GM19372 (cell line): ENCODE measurements around the gene ABCG1.
"Not testable (repeated sequence)": the region's sequence is repeated elsewhere in the genome, so short reads cannot be mapped to it uniquely, and the experiment has no call there.

ENCODE experiments used
- ATAC-seq: cut with Tn5 transposase; IDR thresholded peaks from one replicate; pipeline ENCODE4 v1.9.1; 2021; ENCODE audit warnings: mild to moderate bottlenecking, low read depth, moderate library complexity; ENCODE audit not compliant: unreplicated experiment

The ABCG1 gene

DNA sequence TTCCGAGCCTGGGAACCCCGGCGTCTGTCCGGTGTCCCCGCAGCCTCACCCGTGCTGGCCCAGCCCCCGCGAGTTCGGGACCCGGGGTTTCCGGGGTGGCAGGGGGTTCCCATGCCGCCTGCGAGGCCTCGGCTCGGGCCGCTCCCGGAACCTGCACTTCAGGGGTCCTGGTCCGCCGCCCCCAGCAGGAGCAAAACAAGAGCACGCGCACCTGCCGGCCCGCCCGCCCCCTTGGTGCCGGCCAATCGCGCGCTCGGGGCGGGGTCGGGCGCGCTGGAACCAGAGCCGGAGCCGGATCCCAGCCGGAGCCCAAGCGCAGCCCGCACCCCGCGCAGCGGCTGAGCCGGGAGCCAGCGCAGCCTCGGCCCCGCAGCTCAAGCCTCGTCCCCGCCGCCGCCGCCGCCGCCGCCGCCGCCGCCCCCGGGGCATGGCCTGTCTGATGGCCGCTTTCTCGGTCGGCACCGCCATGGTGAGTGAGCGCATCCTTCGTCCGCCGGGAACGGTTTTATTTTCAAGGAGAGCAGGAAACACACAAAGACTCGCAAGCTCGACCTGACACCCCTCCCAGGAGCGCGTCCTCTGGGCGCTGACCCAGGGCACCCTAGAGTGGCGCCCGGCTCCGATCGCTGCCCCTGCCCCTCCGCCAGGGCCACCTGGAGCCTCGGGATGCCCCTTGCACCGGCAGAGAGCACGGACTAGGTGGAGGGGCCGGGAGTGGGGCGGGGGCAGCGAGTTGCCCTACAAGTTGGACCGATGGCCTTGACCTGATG is at the start of gene ABCG1:
Gene ABCG1 (plus strand): TSS at position 305 of the 770 bp plus-strand sequence. CDS start 123 bp downstream, at position 428.
- ATAC-seq = no peak

DNA sequence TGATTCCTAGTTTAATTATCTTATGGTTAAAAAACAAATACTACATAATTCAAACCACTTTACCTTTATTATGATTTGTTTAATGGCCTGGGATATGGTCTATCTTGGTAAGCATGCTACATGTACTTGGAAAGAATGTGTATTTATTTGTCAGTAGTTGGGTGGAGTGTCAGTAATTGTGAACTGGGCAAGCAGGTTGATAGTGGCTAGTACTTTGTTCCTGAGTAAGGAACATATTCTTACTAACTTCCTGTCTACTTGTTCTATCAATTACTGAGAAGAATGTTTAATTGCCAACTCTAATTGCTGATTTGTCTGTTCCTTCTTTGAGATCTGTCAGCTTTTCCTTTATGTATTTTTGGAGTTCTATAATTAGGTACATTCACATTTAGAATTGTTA is 49.2 kb upstream of the ABCG1 start:
- ATAC-seq = no peak

DNA sequence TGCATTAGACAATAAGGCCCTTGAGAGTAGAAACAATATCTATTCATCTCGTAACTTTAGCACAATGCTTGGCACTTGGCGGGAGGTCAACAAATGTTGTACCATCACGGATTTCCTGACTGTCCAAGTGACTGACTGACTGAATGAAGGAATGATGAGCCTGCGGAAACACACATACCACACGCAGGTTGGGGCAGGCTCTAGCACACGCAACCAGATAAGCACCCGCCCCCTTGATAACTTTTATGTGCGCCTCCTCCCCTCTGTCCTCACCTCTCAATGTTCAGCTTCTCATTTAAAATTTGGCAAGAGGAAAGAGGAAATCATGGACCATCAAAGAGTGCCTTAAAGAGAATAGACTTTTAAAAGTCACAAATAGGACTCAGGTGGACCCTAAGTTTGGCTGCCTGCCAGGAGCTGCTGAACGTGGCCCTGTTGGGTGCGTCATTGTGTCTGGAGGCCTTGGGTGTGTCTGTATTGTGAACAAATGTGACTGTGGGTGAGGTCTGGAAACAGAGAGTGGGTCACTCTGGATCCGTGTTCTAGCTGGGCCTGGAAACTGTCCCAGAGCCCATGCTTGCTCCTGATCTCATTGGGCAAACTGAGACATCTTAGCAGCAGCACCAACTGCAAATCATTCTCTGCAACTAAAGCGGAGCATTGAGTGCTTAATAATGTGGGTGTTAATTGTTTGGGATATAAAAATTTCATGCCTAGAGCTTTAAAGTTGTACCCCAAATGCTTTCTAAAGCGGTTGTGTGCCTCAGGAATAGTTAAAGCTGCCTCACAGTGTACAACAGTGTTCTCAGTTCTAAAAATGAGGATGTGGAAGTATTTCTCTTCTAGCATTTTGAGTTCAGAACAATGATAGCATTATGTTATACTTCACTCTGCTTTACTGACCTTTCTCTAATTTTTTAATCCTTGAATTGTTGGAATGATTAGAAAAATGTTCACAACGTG is 47.6 kb upstream of the ABCG1 start:
- no peak for ATAC-seq

DNA sequence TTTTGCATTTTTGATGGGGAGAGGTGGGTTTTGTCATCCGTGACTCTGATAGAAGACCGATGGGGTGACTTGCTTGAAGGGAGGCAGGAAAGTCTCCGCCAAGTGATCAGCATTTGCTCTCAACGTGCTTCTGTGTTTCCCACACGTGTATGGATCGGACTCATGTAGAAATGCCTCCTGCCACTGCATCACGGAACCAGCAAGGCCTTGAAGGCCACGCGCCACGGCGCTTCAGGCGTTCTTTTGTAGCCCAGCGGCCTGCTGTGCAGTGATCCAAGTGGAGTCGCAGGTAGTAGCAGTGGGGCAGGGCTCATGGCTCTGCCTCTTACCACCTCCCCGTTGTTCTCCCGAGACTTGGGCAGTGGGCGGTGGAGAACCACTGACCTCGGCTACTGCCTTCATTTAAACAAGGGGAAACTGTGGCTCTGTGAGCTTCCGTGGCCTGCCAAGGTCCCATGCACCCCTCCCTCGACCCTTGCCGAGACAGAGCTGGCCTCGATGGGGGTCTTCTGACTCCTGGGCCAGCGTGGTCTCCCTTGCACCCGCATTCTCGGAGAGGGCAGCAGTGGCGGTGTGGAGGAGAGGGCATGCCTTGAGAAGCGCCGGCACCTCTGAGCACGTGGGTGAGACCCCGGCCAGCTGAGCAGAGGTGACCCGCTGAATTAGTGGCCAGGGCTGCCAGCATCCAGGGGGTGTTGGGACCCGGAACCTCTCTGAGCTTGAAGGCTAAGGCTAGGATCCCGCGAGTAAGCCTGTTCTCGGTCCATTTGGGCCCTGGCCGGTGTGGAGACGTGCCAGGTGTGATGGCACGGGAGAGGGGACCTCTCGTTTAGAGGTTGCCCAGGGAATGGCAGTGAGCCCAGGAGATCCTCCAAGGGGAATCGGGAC is 46.1 kb upstream of the ABCG1 start:
- ATAC-seq = no peak

DNA sequence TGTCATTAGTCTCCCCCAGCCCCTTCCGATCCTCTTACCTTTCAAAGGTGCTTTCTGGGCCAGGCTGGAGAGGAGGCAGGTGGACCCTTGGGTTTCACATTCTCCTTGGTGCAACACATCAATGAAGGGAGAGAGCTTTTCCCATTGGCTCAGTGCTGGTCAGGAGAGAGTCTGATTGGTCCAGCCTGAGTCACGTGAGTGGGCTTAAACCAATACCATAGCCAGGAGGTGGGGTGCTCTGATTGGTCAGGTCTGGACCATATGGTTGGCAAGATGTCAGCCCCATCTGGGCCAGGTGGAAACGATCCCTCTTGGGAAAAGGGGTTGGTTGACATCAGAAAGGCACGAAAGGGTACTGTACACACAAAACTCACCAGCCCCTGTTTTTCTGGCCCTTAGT is 44.8 kb upstream of the ABCG1 start:
- ATAC-seq = no peak

DNA sequence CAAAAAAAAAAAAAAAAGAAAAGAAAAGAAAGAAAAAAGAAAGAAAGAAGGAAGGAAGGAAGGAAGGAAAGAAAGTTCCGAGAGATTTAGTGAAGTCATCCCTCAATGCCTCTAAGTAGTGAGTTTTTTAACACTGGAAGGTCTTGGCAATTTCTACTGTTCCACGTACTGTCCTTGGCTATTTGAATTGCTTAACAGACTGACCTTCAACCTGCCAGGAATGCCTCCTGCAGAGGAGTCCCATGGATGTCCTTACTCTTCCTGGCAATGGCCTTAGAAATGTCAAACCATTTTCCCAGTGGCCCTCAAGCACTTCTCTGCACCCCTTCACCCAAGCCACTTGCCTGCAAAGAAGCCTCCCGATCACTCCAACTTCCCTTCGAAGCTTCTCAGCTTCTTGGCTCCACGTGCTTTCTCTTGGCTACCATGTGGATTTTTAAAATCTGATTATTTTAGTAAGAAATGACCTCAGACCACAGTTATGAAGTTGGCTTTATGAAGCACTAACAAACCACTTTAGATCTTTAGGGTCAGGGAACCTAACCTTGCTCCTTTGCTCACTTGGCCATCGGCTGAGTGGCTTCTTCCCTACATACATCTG is 43.7 kb upstream of the ABCG1 start:
- ATAC-seq = no peak

DNA sequence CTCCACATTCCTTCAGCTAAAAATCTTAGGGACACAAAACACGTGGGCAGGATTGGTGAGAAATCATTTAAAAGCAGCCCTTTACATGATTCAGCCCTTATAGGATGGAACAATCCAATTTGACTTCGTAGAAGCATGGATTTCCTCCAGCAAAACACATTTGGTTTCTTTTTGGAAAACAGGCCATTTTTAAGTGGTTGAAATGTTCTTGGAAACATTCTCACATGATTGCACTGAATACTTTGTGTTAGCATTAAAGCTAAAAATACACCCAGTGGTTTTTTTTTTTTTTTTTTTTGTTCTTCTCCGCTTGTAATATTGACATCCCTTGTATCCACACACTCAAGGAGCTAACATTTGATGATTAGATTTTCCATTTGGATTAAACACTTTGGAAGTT is 42.1 kb upstream of the ABCG1 start:
- no peak for ATAC-seq

DNA sequence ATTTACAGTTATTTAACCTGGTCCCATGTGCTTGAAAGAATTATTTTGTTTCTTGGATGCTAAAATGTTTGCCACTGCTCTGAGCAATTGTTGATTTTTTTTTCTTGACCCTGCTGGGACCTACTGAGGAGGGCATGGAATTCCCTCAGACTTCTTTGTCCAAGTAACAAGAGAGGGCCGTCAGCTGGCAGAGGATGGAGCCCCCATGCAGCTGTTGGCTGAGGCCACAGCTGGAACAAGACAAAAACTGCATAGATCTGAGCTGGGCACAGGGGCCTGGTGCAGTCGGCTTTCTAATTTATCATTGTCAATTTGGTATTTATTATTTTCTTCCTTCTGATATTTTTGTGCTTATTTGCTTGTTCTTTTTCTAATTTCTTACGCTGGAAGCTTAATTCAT is 39.6 kb upstream of the ABCG1 start:
- no peak for ATAC-seq

DNA sequence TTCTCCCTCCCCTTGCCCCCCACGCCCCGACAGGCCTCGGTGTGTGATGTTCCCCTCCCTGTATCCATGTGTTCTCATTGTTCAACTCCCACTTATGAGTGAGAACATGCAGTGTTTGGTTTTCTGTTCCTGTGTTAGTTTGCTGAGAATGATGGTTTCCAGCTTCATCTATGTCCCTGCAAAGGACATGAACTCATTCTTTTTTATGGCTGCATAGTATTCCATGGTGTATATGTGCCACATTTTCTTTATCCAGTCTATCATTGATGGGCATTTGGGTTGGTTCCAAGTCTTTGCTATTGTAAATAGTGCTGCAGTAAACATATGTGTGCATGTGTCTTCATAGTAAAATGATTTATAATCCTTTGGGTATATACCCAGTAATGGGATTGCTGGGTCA is 38.9 kb upstream of the ABCG1 start:
- ATAC-seq = not testable (repeated sequence)

DNA sequence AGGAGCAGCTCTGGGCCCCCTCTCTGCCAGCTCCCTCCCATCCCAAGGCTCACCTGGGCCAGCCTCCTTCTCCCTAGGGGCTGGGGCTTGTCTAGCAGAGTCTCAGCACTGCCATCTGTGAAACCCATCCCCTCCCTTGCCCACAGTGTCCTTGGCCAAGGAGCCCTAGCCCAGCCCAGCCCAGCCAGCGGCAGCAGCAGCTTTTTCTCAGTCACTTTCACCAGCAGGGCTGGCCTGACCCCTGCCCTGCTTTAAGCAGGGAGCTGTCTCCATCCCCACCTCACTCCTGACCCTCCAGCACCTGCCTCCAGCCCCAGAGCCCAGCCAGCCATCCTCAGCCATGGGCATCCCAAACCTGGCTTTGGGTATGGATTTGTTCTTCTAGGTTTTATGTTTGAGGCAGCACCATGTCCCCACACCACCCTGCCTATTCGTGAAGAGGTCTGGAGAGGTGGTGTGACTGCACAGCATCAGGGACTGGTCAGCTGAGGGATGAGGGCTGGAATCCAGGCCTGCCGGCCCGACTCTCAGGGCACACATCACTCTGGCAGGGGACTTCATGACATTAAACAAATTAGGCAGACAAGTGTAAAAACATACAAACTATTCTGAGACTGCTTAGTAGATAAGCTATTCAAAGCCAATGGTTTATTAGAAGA is 36.1 kb upstream of the ABCG1 start:
- ATAC-seq = no peak

DNA sequence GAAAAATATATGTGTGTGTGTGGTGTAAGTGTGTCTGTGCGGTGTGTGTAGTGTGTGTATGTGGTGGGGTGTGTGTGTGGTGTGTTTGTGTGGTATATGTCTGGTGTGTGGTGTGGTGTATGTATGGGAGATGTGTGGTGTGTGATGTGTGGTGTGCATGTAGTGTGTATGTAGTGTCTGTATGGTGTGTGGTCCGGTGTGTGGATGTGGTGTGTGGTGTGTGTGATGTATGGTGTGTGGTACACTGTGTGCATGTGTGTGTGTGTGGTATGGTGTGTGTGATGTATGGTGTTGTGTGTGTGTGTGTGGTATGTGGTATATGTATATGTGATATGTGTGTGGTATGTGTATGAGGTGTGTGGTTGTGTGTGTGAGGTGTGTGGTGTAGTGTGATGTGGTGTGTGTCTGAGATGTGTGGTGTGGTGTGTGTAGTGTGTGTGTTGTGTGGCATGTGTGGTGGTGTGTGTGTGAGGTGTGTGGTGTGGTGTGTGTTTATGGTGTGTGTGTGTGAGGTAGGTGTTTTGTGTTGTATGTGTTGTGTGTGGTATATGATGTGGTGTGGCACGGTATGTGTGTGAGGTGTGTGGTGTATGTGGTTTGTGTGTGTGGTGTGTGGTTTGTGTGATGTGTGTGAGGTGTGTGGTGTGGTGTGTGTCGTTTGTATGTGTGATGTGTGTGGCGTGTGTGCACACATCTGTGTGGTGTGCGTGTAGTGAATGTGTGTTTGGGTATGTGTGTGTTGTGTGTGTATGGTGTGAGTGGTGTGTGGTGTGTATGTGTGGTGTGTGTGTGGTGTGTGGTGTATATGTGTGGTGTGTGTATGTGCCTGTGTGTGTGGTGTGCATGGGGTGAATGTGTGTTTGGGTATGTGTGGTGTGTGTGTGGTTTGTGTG is 35.3 kb upstream of the ABCG1 start:
- ATAC-seq = no peak

DNA sequence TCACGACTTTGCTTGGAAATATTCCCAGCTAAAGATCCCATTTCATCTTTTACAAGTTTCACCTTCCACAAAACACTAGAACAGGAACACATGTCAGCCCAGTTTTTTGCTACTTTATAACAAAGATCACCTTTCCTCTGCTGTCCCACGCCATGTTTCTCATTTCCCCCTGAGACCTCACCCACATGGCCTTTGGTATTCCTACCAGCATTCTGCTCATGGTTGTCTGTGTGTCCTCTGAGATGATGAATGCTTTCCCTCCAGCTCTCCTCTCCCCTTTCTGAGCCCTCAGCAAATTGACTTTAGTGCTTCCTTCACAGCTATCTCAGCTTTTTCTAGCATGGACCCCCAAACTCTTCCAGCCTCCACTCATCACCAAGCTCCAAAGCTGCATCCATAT is 32.3 kb upstream of the ABCG1 start:
- no peak for ATAC-seq

DNA sequence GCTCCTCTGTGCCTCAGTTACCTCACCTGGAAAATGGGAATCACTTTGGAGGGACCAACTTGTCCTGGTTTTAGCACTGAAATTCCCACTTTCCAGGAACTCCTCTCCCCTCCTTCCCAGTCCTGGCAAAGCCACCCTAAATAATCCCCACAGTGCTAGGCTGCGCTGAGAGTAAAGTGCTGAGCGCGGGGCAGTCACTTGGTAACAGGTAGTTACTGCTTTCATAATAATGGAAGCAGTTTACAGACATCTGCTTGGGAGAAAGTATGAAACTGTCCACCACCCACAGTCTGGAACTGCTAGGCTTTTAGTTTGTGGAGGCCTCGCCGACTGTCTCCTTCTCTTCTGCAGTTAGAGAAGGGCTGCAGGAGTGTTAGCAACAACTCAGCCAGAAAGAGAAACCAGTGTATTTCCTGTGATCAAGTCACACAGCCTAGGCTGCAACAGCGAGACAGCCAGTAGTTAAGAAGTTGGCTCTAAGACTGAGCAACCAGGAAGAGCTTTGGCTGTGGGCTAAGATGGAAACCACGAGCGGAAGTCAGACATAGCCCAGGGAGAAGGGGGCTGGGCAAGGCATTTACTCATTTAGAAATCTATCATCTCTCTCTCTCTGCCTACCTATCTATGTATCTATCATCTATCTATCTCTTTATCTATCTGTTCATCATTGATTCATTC is 30.8 kb upstream of the ABCG1 start:
- peak; percentile 96 for ATAC-seq

DNA sequence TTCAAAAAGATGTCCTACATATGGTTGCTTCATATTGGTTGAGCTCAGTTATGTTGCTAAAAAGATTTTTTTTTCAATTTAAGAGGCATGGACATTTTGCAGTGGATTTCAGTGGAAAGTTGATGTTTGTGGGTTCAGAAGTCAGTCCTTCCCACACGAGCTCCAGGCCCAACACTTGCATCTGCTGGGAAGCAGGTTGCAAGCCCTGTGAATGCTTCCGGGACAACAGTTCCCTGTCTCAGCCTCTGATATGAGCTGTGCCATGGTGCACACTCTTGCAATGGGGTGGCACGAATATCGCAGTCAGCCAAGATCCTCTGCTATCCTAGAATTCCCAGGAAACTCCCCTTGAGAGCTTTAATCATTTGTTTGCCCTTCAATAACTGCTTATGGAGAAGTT is 30.3 kb upstream of the ABCG1 start:
- no peak for ATAC-seq

DNA sequence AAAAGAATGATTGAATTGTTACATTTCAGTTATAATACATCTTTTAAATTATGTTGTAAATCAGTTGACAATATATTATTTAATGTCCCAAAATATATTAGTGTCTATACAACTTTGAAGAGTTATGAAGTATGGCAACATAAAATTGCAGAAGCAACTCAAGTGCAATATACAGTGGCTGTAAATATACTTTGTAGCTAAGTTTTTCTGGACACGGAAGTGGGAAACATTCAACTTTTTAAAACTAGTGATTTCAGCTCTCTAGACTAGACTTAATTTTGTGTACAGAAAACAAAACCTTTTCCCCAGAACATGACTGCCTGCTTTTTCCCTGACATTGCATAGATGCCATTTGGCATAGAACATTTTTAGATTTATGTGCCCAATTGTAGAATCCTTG is 29.5 kb upstream of the ABCG1 start:
- ATAC-seq = no peak

DNA sequence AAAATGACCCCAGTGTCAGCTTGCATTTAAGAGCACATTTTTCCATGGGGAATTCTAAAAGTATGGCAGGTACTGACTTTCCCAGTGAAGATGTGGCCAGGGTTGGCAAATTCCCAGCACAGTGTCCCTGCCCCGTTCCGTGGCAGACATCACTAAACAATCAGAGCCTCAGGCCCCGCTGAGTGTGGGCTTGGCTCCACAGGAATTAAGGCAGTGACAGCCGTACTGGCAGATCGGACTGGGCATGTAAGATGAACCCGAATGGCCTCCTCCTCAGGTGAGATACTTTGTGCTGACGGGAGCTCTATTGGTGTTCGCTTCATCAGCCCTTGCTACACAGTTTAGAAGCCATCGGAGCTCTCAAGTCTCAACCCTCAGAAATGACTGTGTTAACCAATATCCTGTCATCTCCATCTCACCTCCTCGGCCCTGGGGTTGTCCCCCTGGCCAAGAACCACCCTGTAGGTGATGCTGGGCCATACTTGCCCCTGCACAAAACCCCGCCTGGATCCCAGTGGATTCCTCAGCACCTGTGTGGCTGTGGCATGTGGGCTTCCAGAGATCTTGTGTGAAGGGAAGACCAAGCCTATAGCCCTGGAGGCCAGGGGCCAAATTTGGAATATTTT is 29.0 kb upstream of the ABCG1 start:
- no peak for ATAC-seq

DNA sequence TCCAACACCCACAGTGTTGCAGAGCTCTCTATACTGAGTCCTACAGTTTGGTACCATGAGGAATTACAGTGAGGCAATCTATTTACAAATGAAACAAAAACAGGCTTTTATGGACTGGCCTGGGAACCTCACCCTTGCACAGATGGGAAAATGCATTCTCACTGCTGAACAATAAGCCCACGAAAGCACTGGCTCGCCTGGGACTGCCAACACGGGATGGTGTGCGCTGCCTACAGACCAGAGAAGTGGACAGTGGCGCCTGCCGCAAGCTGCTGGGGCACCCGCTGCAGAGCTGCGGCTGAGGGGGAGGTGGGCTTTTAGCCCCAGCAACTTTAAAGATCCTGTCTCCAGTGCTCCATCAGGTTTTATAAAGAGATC is 28.5 kb upstream of the ABCG1 start:
- ATAC-seq = no peak

DNA sequence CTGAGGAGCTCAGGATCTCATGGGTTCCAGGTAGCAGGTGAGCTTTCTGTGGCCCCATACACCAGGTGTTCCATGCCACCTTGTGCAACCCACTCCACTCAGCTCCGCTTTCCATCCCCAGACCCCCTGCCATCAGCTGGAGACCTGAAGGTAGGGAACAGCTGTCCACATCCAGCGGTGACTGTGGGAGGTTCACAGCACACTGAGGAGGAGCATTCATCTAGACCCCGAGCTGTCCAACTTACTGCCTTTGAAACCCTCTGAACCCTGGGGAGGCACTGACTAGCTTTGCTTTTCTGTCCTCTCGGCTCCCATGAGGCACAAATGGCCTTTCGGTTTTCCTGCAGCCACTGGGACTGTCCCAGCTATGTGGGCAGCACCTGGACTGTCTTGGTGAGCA is 27.9 kb upstream of the ABCG1 start:
- no peak for ATAC-seq
